H9 (cell line): ENCODE data around the gene AMN. TPM values are rescaled to one million over a fixed set of nuclear protein-coding genes. Genes with fewer than 3 reads are reported as not detected.

Experiments
- DNase-seq: peaks from one replicate; pipeline ENCODE4 v3.0.0-alpha.2; 2017
- H2AFZ ChIP-seq: one replicate; pipeline ENCODE4 v1.6.1; 2013; ENCODE audit warnings: mild to moderate bottlenecking, low read length, control low read depth, moderate library complexity
- H2AK5ac ChIP-seq: 2 replicates; pipeline ENCODE4 v1.6.1; 2013; ENCODE audit warnings: low read length, control low read depth, mixed read lengths; ENCODE audit not compliant: insufficient read length
- H2BK120ac ChIP-seq: one replicate; pipeline ENCODE4 v1.6.1; 2013; ENCODE audit warnings: low read depth, mild to moderate bottlenecking, low read length, control low read depth, inconsistent platforms; ENCODE audit not compliant: poor library complexity, severe bottlenecking
- H2BK12ac ChIP-seq: 2 replicates; pipeline ENCODE4 v1.6.1; 2013; ENCODE audit warnings: low read length, control low read depth, mixed read lengths, low read depth; ENCODE audit not compliant: insufficient read length
- H2BK15ac ChIP-seq: 2 replicates; pipeline ENCODE4 v1.6.1; 2013; ENCODE audit warnings: low read depth, low read length, control low read depth
- H2BK20ac ChIP-seq: one replicate; pipeline ENCODE4 v1.6.1; 2013; ENCODE audit warnings: low read depth, mild to moderate bottlenecking, low read length, control low read depth, inconsistent platforms; ENCODE audit not compliant: poor library complexity, severe bottlenecking
- H2BK5ac ChIP-seq: 2 replicates; pipeline ENCODE4 v1.6.1; 2013; ENCODE audit warnings: low read length, control low read depth, mixed read lengths; ENCODE audit not compliant: insufficient read length
- H3K14ac ChIP-seq: 2 replicates; pipeline ENCODE4 v1.6.1; 2013; ENCODE audit warnings: low read length, control low read depth; ENCODE audit not compliant: insufficient read depth
- H3K18ac ChIP-seq: 2 replicates; pipeline ENCODE4 v1.6.1; 2013; ENCODE audit warnings: low read depth, mild to moderate bottlenecking, mixed read lengths, low read length, control low read depth; ENCODE audit not compliant: insufficient read length
- H3K23ac ChIP-seq: 2 replicates; pipeline ENCODE4 v1.6.1; 2013; ENCODE audit warnings: low read length, control low read depth, mixed read lengths, low read depth; ENCODE audit not compliant: insufficient read length
- H3K23me2 ChIP-seq: 2 replicates; pipeline ENCODE4 v1.6.1; 2013; ENCODE audit warnings: low read depth, mild to moderate bottlenecking, mixed read lengths, low read length, control low read depth; ENCODE audit not compliant: insufficient read length, poor library complexity, severe bottlenecking
- H3K27ac ChIP-seq: 2 replicates; pipeline ENCODE4 v1.5.1; 2013; ENCODE audit warnings: low read length, control low read depth, mixed read lengths, low read depth; ENCODE audit not compliant: insufficient read length
- H3K27me3 ChIP-seq: 2 replicates; pipeline ENCODE4 v1.6.1; 2013; ENCODE audit warnings: low read length, control low read depth, inconsistent platforms; ENCODE audit not compliant: insufficient read depth
- H3K4ac ChIP-seq: 2 replicates; pipeline ENCODE4 v1.6.1; 2013; ENCODE audit warnings: low read depth, mild to moderate bottlenecking, control low read depth, inconsistent platforms, low read length, moderate library complexity
- H3K4me1 ChIP-seq: 2 replicates; pipeline ENCODE4 v1.6.1; 2013; ENCODE audit warnings: low read length, control low read depth, inconsistent platforms; ENCODE audit not compliant: insufficient read depth
- H3K4me2 ChIP-seq: 2 replicates; pipeline ENCODE4 v1.6.1; 2013; ENCODE audit warnings: low read length, control low read depth, mixed read lengths; ENCODE audit not compliant: insufficient read length, insufficient read depth
- H3K56ac ChIP-seq: 2 replicates; pipeline ENCODE4 v1.6.1; 2013; ENCODE audit warnings: low read depth, mild to moderate bottlenecking, mixed read lengths, low read length, control low read depth; ENCODE audit not compliant: insufficient read length
- H3K79me1 ChIP-seq: 2 replicates; pipeline ENCODE4 v1.6.1; 2013; ENCODE audit warnings: low read depth, mild to moderate bottlenecking, moderate library complexity, low read length, control low read depth, inconsistent platforms; ENCODE audit not compliant: insufficient read depth, poor library complexity, severe bottlenecking
- H3K79me2 ChIP-seq: 2 replicates; pipeline ENCODE4 v1.6.1; 2013; ENCODE audit warnings: low read length, control low read depth, inconsistent platforms; ENCODE audit not compliant: insufficient read depth
- H3K9ac ChIP-seq: 2 replicates; pipeline ENCODE4 v1.6.1; 2013; ENCODE audit warnings: low read length, control low read depth, mixed read lengths; ENCODE audit not compliant: insufficient read length; ENCODE audit errors: extremely low read depth
- H3K9me3 ChIP-seq: one replicate; pipeline ENCODE4 v1.6.1; 2013; ENCODE audit warnings: low read depth, low read length, inconsistent platforms; ENCODE audit not compliant: control insufficient read depth
- H3T11ph ChIP-seq: one replicate; pipeline ENCODE4 v1.6.1; 2013; ENCODE audit warnings: mild to moderate bottlenecking, low read length, control low read depth, inconsistent platforms
- H4K20me1 ChIP-seq: one replicate; pipeline ENCODE4 v1.6.1; 2013; ENCODE audit not compliant: control insufficient read depth, insufficient read length, insufficient read depth
- H4K5ac ChIP-seq: 2 replicates; pipeline ENCODE4 v1.6.1; 2013; ENCODE audit warnings: low read depth, mild to moderate bottlenecking, mixed read lengths, low read length, control low read depth; ENCODE audit not compliant: insufficient read length
- H4K8ac ChIP-seq: replicated peaks from 2 replicates; pipeline ENCODE4 v1.6.1; 2013; ENCODE audit warnings: low read length, control low read depth, mixed read lengths, low read depth; ENCODE audit not compliant: insufficient read length
- H4K91ac ChIP-seq: 2 replicates; pipeline ENCODE4 v1.6.1; 2013; ENCODE audit warnings: low read depth, mild to moderate bottlenecking, moderate library complexity, mixed read lengths, low read length, control low read depth; ENCODE audit not compliant: insufficient read length
- H3K27ac Mint-ChIP-seq, 3 experiments: 2 replicates in 2 of 3; 3 replicates in 1 of 3; pipeline ENCODE4 v1.8.0; 2020 to 2021; ENCODE audit warnings: mixed read lengths in 3 of 3, mild to moderate bottlenecking in 1 of 3, moderate library complexity in 1 of 3
- H3K27me3 Mint-ChIP-seq: 2 replicates; pipeline ENCODE4 v1.8.0; 2021; ENCODE audit warnings: low read depth, mild to moderate bottlenecking, moderate library complexity, mixed read lengths
- H3K36me3 Mint-ChIP-seq, 3 experiments: 2 replicates in 2 of 3; 3 replicates in 1 of 3; pipeline ENCODE4 v1.8.0; 2020 to 2021; ENCODE audit warnings: low read depth in 3 of 3, mixed read lengths in 3 of 3; ENCODE audit not compliant: insufficient read depth in 1 of 3
- H3K4me1 Mint-ChIP-seq, 2 experiments: 2 replicates each; pipeline ENCODE4 v1.8.0; 2020; ENCODE audit warnings: mixed read lengths in 2 of 2
- H3K4me3 Mint-ChIP-seq, 2 experiments: 2 replicates in 1 of 2; 3 replicates in 1 of 2; pipeline ENCODE4 v1.8.0; 2020 to 2021; ENCODE audit warnings: mild to moderate bottlenecking in 2 of 2, mixed read lengths in 2 of 2, moderate library complexity in 1 of 2
- H3K9me3 Mint-ChIP-seq, 2 experiments: 2 replicates in 1 of 2; 3 replicates in 1 of 2; pipeline ENCODE4 v1.8.0; 2020; ENCODE audit warnings: mild to moderate bottlenecking in 2 of 2, mixed read lengths in 2 of 2, moderate library complexity in 1 of 2
- CTCF ChIP-seq: fragments of 200-600 bp; sonication (generic); conservative IDR thresholded peaks from 3 replicates; pipeline ENCODE4 v1.8.0; 2021; ENCODE audit warnings: antibody characterized with exemption, mild to moderate bottlenecking
- WGBS: extraction: QIAGEN DNeasy Blood & Tissue Kit; methylation state at CpG from one replicate; pipeline ENCODE4 v1.1.7; 2013; ENCODE audit warnings: missing lambda C conversion rate, low lambda C conversion rate, mixed read lengths; ENCODE audit not compliant: insufficient read length; ENCODE audit errors: extremely low coverage; 5-methylcytosine and 5-hydroxymethylcytosine counted together
- total RNA-seq: library from RNA; stranded (reverse); gene quantifications from 2 replicates; pipeline ENCODE4 v1.2.1, GENCODE V29; 2021

Gene AMN
- total RNA-seq, 1 experiment from 2014 or later = 1.9 TPM

- Histone ChIP-seq H3K4ac (no peak overlapping the region), H3K79me2 (no peaks in the 10 kb centered on the region), H3K27me3 (no peaks in the 10 kb centered on the region), H3K14ac (no peak overlapping the region), H3K4me1 (no peaks in the 10 kb centered on the region), H4K8ac (no peak overlapping the region), H2BK20ac (no peak overlapping the region), H3K23me2 (no peaks in the 10 kb centered on the region), H4K5ac (no peak overlapping the region), H3K23ac (no peak overlapping the region), H2BK120ac (no peak overlapping the region), H3K27ac (no peak overlapping the region), H3K56ac (no peak overlapping the region), H3K79me1 (no peaks in the 10 kb centered on the region), H2AFZ (no peak overlapping the region), H2BK5ac (no peak overlapping the region), H2BK15ac (no peak overlapping the region), H3T11ph (no peak overlapping the region), H3K4me2 (no peak overlapping the region), H3K9me3 (no peaks in the 10 kb centered on the region), H4K20me1 (no peaks in the 10 kb centered on the region), H3K9ac (no peak overlapping the region), H2BK12ac (no peak overlapping the region), H4K91ac (no peak overlapping the region), H3K18ac (no peak overlapping the region), H2AK5ac (no peak overlapping the region)
- no peak overlapping the region for H3K4me3 Mint-ChIP-seq
- H3K36me3 Mint-ChIP-seq = peaks cover 12 to 19% (median 17%) of the 10 kb centered on the region in 3 experiments
- H3K9me3 Mint-ChIP-seq = peaks cover 3 to 6% of the 10 kb centered on the region in 2 experiments; a peak in 4 of 5 replicates
- no peaks in the 10 kb centered on the region; the same call in 1 of the 2 replicates for H3K27me3 Mint-ChIP-seq
- H3K27ac Mint-ChIP-seq = peak overlapping the region in 1 of 3 experiments; percentile 68; a peak in 2 of 7 replicates
- WGBS = no CpG with 5 or more reads among the region's 39 CpGs
- peaks cover 2 to 4% of the 10 kb centered on the region in 2 experiments; a peak in 3 of 4 replicates for H3K4me1 Mint-ChIP-seq
- no peak for DNase-seq
- TF ChIP-seq CTCF = no peak
Measured at GRCh38 chr14:102900631-102901571, 21.6 kb upstream of the AMN start.
